Urinary bladder (tissue), 4 donors: ENCODE results near the gene PFKP. TPM values are rescaled to one million over a fixed set of nuclear protein-coding genes. Genes with fewer than 3 reads are reported as not detected.
"Not testable (repeated sequence)": the region's sequence is repeated elsewhere in the genome, so short reads cannot be mapped to it uniquely, and the experiment has no call there.

Source experiments
- DNase-seq: peaks from one replicate; pipeline ENCODE4 v3.0.0-alpha.2; 2015; ENCODE audit errors: extremely low spot score
- H3K27ac ChIP-seq: one replicate; pipeline ENCODE4 v1.5.1; 2013; ENCODE audit warnings: low read depth, mild to moderate bottlenecking, moderate library complexity
- H3K36me3 ChIP-seq: one replicate; pipeline ENCODE4 v1.6.1; 2013; ENCODE audit warnings: mild to moderate bottlenecking, moderate library complexity; ENCODE audit not compliant: insufficient read depth
- H3K4me1 ChIP-seq: one replicate; pipeline ENCODE4 v1.6.1; 2013; ENCODE audit warnings: mild to moderate bottlenecking, moderate library complexity; ENCODE audit not compliant: insufficient read depth
- H3K4me3 ChIP-seq: one replicate; pipeline ENCODE4 v1.5.1; 2013; ENCODE audit warnings: low read depth, low read length
- WGBS: extraction: QIAGEN DNeasy Blood & Tissue Kit; methylation state at CpG from one replicate; pipeline ENCODE4 v1.1.7; 2013; 5-methylcytosine and 5-hydroxymethylcytosine counted together
- polyA plus RNA-seq: library from polyadenylated mRNA; stranded (reverse); fragments of 200-250 nt; gene quantifications from one replicate; pipeline ENCODE4 v1.2.3, GENCODE V29; 2013
- total RNA-seq: library from RNA; depleted of rRNA; stranded (reverse); fragments of >200 nt; gene quantifications from one replicate; pipeline ENCODE4 v1.2.3, GENCODE V29; 2014
- donor health status: healthy with polysubstance abuse.
- donor health status: healthy.

Gene PFKP
- total and polyA plus RNA-seq, 2 donors = 40.6 to 104 TPM

DNA sequence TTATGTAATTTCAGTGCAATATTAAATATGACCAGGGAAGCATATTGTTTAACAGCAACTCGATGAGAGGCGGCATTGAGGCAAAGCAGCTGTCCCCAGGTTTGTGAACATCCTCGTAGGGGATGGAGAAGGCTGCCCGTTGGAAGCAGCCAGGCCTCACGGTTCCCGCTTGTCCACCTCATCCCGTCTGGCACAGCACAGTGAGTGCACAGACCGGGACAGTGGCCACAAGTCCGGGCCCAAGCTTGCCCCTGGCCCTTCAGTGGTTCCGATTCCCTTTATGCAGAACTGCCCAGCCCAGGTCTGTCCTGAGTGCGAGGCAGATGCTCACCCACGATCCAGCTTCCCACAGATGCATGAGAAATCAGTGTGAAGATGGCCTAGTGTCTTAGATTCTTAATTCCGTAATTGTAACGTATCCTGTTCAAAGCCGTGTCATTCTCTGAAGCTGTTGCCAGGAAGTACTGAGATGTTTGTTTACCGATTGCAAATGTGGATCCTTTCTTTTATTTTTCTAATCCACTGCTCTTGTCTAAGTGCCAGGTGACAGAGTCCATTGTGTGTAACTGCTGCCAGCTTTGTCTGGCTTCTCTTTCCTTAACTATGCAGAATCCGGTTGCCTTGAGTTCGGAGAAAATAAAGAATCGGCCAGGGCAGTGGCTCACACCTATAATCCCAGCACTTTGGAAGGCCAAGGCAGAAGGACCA, 35.5 kb downstream of the PFKP start:
- Histone ChIP-seq H3K4me3 (no peak overlapping the region), H3K27ac (no peak overlapping the region), H3K36me3 (no peaks in the 10 kb centered on the region), H3K4me1 (no peaks in the 10 kb centered on the region)
- 49% methylated on average over 19 of the region's 19 CpGs for WGBS
- no peak for DNase-seq

DNA sequence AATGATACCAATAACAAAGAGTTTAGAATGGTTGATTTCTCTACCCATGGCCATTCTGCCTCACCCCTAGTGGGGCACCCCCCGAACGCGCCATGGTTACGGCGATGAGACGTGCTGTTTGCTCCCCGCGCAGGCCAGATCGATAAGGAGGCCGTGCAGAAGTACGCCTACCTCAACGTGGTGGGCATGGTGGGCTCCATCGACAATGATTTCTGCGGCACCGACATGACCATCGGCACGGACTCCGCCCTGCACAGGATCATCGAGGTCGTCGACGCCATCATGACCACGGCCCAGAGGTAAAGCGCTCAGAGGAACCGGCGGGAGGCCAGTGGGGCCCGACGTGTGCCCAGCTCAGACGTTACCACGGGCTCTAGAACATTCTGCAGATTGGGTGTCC, 36.3 kb downstream of the PFKP start:
- no peak for DNase-seq
- Histone ChIP-seq H3K4me3 (no peak overlapping the region), H3K4me1 (no peaks in the 10 kb centered on the region), H3K27ac (no peak overlapping the region), H3K36me3 (no peaks in the 10 kb centered on the region)
- 95% methylated on average over 30 of the region's 30 CpGs for WGBS

DNA sequence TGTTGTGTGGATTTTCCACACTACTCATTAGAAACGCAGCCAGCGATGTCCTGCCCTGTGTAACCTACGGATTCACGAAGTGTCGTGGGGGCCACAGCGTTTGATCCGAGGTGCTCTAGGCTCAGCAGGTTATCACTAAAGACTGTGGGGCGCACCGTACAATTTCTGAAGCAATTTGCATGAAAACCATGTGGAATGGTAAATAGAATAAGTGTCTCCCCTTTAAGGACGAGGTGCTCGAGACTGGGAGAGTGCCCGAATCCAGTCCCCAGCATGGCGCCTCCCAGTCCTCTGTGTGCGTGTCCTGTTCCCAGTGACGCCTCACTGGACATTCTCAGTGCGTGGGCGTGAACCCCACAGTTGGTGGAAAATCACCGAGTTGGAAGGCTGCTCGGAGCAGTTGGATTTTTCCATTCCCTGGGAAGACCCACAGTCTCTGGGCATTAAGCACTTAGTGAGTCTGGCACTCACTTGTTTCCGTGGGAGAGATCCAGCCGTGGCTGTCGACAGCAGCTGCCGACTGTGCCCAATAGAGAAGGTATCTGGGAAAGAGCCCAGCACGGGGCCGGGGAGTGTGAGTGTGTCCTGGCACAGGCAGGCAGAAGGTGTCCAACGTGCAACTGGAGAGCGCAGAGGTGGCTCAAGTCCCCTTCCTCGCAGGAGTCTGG, 37.0 kb downstream of the PFKP start:
- DNase-seq = no peak
- H3K36me3 ChIP-seq = no peaks in the 10 kb centered on the region
- no peaks in the 10 kb centered on the region for H3K4me1 ChIP-seq
- no peak overlapping the region for H3K27ac ChIP-seq
- 81% methylated on average over 28 of the region's 28 CpGs for WGBS
- no peak overlapping the region for H3K4me3 ChIP-seq

DNA sequence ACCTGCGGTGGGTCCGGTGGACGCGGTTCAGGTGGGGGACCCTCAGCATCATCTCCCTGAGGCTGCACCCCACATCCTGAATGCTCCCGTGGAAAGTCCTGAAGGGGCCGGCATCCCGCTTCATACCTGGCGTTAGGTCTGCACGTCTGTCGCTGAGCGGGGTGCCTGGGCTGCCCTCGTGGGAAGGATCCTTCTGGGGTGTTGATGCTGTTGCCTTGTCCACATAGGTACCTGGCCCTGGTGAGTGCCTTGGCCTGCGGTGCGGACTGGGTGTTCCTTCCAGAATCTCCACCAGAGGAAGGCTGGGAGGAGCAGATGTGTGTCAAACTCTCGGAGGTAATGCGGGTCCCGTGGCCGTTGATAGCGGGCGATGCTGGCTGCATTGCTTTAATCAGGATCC, 37.8 kb downstream of the PFKP start:
- WGBS = 95% methylated on average over 20 of the region's 20 CpGs
- no peak overlapping the region for H3K4me3 ChIP-seq
- H3K36me3 ChIP-seq = no peaks in the 10 kb centered on the region
- H3K4me1 ChIP-seq = no peaks in the 10 kb centered on the region
- DNase-seq = no peak
- no peak overlapping the region for H3K27ac ChIP-seq

DNA sequence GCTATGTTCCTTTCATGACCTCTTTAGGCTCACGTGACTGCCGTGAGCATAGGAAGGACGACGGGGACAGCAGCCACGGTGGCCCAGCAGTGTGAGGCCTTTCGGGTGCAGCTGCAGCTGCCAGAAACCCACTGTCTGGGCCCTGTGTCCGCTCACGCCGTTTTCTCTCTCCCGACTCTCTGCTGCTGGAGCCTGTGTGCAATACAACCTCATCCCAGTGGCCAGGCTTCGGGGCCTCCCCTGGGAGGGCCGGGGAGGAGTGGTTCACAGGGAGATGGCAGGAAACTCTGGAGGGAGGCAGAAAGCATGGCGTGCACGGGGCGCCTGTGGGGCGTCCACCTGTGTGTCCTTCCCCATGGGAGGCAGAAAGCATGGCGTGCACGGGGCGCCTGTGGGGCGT, 38.6 kb downstream of the PFKP start:
- Histone ChIP-seq H3K4me3 (no peak overlapping the region), H3K27ac (no peak overlapping the region), H3K4me1 (no peaks in the 10 kb centered on the region), H3K36me3 (no peaks in the 10 kb centered on the region)
- WGBS = 86% methylated on average over 16 of the region's 20 CpGs
- DNase-seq = no peak

DNA sequence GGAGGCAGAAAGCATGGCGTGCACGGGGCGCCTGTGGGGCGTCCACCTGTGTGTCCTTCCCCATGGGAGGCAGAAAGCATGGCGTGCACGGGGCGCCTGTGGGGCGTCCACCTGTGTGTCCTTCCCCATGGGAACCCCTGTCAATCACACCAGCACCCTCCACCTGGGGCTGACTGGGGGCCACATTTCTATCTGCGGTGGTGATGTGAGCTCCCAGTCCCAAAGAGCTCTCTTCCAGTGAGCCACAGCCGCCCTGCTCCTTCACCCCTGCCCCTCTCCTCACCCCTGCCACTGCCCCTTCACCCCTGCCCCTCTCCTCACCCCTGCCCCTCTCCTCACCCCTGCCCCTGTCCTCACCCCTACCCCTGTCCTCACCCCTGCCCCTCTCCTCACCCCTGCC, 39.0 kb downstream of the PFKP start:
- H3K4me3 ChIP-seq, H3K27ac ChIP-seq, DNase-seq, H3K36me3 ChIP-seq, H3K4me1 ChIP-seq: not testable (repeated sequence)
- 97% methylated on average over 6 of the region's 10 CpGs for WGBS

DNA sequence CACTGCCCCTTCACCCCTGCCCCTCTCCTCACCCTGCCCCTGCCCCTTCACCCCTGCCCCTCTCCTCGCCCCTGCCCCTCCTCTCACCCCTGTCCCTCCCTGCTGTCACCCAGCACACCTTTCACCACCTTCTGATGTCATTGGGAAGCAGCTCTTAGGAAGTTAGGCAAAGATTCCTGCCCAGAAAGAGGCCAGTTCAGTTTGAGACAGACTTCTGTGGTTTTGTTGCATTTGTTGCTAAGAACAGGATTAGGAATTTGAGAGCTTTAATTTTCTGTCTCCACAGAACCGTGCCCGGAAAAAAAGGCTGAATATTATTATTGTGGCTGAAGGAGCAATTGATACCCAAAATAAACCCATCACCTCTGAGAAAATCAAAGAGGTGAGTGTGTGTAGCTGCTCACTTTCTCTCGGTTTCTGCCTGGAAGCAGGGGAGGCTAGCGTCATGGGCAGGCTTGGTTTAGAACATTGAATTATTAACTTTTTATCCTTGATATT, 39.6 kb downstream of the PFKP start:
- DNase-seq = no peak
- Histone ChIP-seq H3K4me3 (no peak overlapping the region), H3K4me1 (no peaks in the 10 kb centered on the region), H3K27ac (peak overlapping the region; percentile 51), H3K36me3 (no peaks in the 10 kb centered on the region)
- WGBS = 69% methylated on average over 5 of the region's 5 CpGs

DNA sequence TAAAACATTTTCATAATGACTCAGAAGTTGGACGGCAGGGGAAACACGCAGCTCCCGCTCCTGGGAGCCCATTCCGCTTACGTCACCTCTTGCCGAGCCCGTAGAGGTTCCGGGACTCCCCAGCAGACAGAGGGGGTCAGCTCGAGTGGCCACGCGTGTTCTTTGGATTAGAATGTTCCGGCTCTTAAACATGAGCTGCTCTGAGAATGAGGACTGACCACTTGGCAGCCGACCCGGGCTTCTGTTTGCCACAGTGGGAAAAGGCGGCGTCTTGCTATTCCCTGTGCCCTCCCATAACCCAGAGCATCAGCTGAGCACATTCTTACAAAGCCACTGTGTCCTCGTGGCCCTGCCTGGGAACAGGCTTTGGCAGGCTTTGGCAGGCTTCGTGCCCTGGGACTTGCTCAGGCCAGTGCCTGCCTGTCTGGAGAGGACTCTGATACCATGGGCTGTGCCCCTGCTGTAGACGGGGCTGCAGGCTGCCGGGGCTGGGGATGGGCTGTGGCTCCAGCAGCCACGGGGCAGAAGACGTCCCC, 40.1 kb downstream of the PFKP start:
- DNase-seq = peak; percentile 41
- Histone ChIP-seq H3K4me3 (no peak overlapping the region), H3K4me1 (no peaks in the 10 kb centered on the region), H3K27ac (peak overlapping the region; percentile 51), H3K36me3 (no peaks in the 10 kb centered on the region)
- 74% methylated on average over 22 of the region's 22 CpGs for WGBS

DNA sequence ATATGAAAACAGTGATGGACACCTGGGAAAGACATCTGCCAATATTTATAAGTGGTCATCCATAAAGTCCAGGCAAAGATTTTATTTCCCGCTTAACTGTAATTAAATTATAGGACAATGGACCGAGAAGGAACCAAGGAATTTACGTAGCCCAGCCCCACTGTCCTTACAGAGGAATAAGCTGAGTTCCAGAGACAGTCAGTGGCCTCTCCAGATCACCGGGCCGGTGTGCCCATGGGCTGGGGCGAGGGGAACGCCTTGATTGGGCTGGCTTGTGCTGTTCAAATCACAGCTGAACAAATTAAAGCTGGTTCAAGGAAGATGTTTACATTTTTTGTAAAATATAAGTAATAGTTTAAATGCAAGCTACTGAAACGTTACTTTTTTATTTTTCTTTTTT, 40.7 kb downstream of the PFKP start:
- Histone ChIP-seq H3K4me1 (no peaks in the 10 kb centered on the region), H3K4me3 (no peak overlapping the region)

DNA sequence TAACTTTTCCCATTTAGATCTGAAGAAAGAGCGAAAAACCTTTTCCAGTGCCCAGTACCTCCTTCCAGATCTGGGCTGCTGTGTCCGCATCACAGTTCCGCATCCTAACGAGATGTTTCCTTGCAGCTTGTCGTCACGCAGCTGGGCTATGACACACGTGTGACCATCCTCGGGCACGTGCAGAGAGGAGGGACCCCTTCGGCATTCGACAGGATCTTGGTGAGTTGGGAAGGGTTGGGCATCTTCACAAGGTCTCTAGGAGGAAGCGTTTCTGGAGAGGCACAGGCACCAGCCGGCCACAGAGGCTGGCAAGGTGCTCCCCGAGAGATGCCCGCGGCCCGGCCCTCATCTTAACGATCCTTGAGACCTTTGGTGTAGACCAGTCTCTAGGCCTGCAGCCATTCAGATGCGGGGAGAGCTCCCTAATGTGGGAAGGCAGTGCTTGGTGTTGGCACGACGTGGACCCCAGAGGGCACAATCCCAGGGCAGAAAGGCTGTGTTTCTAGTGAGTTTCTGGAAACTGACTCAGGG, 41.3 kb downstream of the PFKP start:
- no peaks in the 10 kb centered on the region for H3K4me1 ChIP-seq
- no peak overlapping the region for H3K27ac ChIP-seq
- DNase-seq = no peak
- no peaks in the 10 kb centered on the region for H3K36me3 ChIP-seq
- H3K4me3 ChIP-seq = no peak overlapping the region
- 93% methylated on average over 21 of the region's 21 CpGs for WGBS

More for the DNA sequence above, 40.7 kb downstream of the PFKP start:
- no peak for DNase-seq
- Histone ChIP-seq H3K36me3 (no peaks in the 10 kb centered on the region), H3K27ac (peak overlapping the region; percentile 30)
- WGBS = 85% methylated on average over 8 of the region's 8 CpGs

DNA sequence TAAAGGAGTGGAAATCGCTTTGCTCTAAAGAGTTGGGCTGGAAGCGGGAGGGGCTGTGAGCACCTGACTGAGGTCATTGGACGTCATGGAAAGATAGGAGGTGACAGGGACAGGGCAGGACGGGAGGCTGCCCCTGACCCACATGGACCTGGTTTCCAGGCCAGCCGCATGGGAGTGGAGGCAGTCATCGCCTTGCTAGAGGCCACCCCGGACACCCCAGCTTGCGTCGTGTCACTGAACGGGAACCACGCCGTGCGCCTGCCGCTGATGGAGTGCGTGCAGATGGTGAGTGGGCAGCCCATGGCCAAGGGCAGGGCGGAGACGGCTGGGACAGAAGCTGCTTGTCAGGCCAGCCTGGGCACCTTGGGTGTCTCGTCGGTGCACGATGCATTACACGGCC, 41.8 kb downstream of the PFKP start:
- no peak for DNase-seq
- Histone ChIP-seq H3K4me1 (no peaks in the 10 kb centered on the region), H3K36me3 (no peaks in the 10 kb centered on the region), H3K27ac (no peak overlapping the region), H3K4me3 (no peak overlapping the region)
- 97% methylated on average over 21 of the region's 21 CpGs for WGBS

DNA sequence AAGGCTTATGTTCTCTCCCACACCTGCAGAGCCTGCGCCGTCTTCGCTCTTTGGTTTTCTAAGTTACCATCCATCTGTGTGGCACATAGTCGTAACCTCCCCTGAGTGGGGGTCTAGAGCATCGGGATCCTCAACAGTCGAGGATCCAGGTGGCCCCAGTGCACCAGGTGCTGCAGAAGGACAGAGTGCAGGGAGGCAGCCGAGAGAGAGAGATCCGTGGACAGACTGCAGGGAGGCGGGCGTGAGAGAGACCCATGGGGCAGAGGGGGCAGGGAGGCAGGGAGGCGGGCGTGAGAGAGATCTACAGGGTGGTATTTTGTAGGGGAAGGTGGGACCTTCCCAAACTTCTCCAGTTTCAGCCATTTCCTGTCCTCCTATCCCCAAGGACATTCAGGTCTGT, 42.3 kb downstream of the PFKP start:
- WGBS = 93% methylated on average over 12 of the region's 12 CpGs
- Histone ChIP-seq H3K4me3 (no peak overlapping the region), H3K36me3 (no peaks in the 10 kb centered on the region), H3K27ac (no peak overlapping the region), H3K4me1 (no peaks in the 10 kb centered on the region)
- DNase-seq = no peak

DNA sequence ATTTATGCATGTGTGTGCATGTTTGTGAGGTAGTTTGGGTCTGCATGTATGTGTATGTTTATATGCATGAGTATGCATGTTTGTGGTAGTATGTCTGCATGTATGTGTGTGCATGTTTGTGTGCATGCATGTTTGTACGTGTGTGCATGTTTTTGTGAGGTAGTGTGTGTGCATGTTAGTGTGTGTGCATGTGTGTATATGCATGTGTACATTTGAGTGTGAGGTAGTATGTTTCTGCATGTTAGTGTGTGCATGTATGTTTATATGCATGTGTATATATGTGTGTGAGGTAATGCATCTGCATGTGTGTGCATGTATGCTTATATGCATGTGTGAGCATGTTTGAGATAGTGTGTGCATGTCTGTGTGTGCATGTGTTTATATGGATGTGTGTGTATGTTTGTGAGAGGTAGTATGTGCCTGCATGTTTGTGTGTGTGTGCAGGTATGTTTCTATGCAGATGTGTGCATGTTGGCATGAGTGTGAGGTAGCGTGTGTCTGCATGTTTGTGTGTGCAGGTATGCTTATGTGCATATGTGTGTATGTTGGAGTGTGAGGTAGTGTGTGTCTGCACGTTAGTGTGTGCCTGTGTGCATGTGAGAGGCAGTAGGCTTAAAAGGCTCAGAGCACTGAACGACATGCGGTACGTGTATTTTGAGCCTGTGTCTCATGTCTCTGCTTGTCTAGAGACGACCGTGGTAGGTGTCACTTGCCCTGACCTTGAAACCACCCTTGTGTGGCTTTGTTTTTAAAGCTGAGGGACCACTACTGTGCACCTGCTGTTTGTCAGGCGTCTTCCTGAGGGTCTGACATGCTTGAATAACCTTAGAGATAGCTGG, 43.7 kb downstream of the PFKP start:
- no peak for DNase-seq
- Histone ChIP-seq H3K36me3 (no peaks in the 10 kb centered on the region), H3K4me3 (no peak overlapping the region), H3K27ac (no peak overlapping the region), H3K4me1 (no peaks in the 10 kb centered on the region)
- WGBS = 82% methylated on average over 9 of the region's 9 CpGs
